ENCODE results near the gene ZFAND3.

ZFAND3 gene

DNA sequence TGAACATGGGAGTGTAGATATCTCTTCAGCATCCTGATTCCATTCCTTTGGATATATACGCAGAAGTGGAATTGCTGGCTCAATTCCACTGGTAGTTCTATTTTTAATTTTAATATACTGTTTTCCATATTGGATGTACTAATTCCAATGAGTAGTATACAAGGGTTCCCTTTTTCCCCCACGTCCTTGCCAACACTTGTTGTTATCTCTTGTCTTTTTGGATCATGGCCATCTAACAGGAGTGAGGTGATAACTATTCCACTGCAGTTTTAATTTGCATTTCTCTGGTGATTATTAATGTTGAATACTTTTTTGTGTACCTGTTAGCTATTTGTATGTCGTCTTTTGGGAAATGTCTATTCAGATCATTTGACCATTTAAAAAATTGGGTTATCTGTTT is 91.5 kb downstream of the ZFAND3 start:
- no peak for TF ChIP-seq EZH2 (IDR thresholded peaks at IDR 0.05; ENCODE audit: borderline replicate concordance, low read length)
- TF ChIP-seq, protein P1, sequence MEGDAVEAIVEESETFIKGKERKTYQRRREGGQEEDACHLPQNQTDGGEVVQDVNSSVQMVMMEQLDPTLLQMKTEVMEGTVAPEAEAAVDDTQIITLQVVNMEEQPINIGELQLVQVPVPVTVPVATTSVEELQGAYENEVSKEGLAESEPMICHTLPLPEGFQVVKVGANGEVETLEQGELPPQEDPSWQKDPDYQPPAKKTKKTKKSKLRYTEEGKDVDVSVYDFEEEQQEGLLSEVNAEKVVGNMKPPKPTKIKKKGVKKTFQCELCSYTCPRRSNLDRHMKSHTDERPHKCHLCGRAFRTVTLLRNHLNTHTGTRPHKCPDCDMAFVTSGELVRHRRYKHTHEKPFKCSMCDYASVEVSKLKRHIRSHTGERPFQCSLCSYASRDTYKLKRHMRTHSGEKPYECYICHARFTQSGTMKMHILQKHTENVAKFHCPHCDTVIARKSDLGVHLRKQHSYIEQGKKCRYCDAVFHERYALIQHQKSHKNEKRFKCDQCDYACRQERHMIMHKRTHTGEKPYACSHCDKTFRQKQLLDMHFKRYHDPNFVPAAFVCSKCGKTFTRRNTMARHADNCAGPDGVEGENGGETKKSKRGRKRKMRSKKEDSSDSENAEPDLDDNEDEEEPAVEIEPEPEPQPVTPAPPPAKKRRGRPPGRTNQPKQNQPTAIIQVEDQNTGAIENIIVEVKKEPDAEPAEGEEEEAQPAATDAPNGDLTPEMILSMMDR (IDR thresholded peaks at IDR 0.05; ENCODE audit: low read length): no peak
- Histone ChIP-seq H3F3A (ENCODE audit: insufficient read depth, low read length) (no peaks in the 10 kb centered on the region), H3K4me2 (ENCODE audit: low read length) (no peak overlapping the region), H3K9me2 (ENCODE audit: low read depth, low read length) (no peaks in the 10 kb centered on the region), H3K4me1 (ENCODE audit: insufficient read depth, low read length, severe bottlenecking) (no peaks in the 10 kb centered on the region), H3K9ac (ENCODE audit: low read length) (no peak overlapping the region), H3K4me3 (ENCODE audit: low read depth, low read length, poor library complexity, severe bottlenecking) (no peak overlapping the region), H3K27ac (ENCODE audit: low read depth, low read length, poor library complexity, severe bottlenecking) (no peak overlapping the region), H3K27me3 (ENCODE audit: insufficient read depth, low read length) (no peaks in the 10 kb centered on the region), H4K20me1 (ENCODE audit: insufficient read depth, low read length) (no peaks in the 10 kb centered on the region), H3K79me2 (ENCODE audit: insufficient read depth, low read length) (no peaks in the 10 kb centered on the region), H2AFZ (ENCODE audit: low read length) (no peak overlapping the region), H3K36me3 (ENCODE audit: insufficient read depth, low read length) (no peaks in the 10 kb centered on the region), H3K9me3 (ENCODE audit: low read length) (no peaks in the 10 kb centered on the region)

DNA sequence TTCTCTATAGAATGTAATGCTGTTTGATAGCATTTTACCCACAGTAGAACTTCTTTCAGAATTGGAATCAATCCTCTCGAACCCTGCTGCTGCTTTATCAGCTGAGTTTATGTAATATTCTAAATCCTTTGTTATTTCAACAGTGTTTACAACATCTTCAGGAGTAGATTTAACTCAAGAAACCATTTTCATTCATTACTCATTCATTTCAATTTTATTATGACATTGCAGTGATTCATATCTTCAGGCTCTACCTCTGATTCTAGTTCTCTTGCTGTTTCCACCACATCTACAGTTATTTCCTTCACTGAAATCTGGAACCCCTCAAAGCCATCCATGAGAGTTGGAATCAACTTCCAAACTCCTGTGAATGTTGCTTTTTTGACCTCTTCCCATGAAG is 93.7 kb downstream of the ZFAND3 start:
- H3K36me3 ChIP-seq (ENCODE audit: insufficient read depth, low read length): no peaks in the 10 kb centered on the region
- H4K20me1 ChIP-seq (ENCODE audit: insufficient read depth, low read length): no peaks in the 10 kb centered on the region
- H3K4me1 ChIP-seq (ENCODE audit: insufficient read depth, low read length, severe bottlenecking): no peaks in the 10 kb centered on the region
- H3F3A ChIP-seq (ENCODE audit: insufficient read depth, low read length): no peaks in the 10 kb centered on the region
- H3K79me2 ChIP-seq (ENCODE audit: insufficient read depth, low read length): no peaks in the 10 kb centered on the region
- no peak overlapping the region for H3K9ac ChIP-seq (ENCODE audit: low read length)
- H3K27ac ChIP-seq (ENCODE audit: low read depth, low read length, poor library complexity, severe bottlenecking): no peak overlapping the region
- H3K9me2 ChIP-seq (ENCODE audit: low read depth, low read length): no peaks in the 10 kb centered on the region
- no peak overlapping the region for H3K4me3 ChIP-seq (ENCODE audit: low read depth, low read length, poor library complexity, severe bottlenecking)
- no peaks in the 10 kb centered on the region for H3K27me3 ChIP-seq (ENCODE audit: insufficient read depth, low read length)
- no peaks in the 10 kb centered on the region for H3K9me3 ChIP-seq (ENCODE audit: low read length)
- H3K4me2 ChIP-seq (ENCODE audit: low read length): no peak overlapping the region
- no peak for TF ChIP-seq EZH2 (IDR thresholded peaks at IDR 0.05; ENCODE audit: borderline replicate concordance, low read length)
- TF ChIP-seq, protein P1 (IDR thresholded peaks at IDR 0.05; ENCODE audit: low read length): no peak
- no peak overlapping the region for H2AFZ ChIP-seq (ENCODE audit: low read length)

DNA sequence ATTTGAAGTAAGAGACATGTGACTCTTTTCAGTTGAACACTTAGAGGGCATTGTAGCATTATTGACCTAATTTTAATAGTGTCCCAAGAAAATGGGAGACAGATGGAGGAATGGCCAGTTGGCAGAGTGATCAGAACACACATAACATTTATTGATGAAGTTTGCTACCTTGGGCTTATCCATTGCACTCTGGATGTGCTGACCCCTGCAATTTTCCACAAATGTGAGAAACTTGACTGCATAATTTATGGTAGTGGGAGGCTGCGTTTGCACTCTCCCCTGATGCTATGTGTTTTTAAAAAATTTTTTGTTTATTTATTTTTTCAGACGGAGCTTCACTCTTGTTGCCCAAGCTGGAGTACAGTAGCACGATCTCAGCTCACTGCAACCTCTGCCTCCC is 95.9 kb downstream of the ZFAND3 start:
- Histone ChIP-seq H3K4me2 (ENCODE audit: low read length) (no peak overlapping the region), H3K27ac (ENCODE audit: low read depth, low read length, poor library complexity, severe bottlenecking) (no peak overlapping the region), H2AFZ (ENCODE audit: low read length) (no peak overlapping the region), H3K36me3 (ENCODE audit: insufficient read depth, low read length) (no peaks in the 10 kb centered on the region), H3K27me3 (ENCODE audit: insufficient read depth, low read length) (no peaks in the 10 kb centered on the region), H3K9me3 (ENCODE audit: low read length) (no peaks in the 10 kb centered on the region), H3K9ac (ENCODE audit: low read length) (no peak overlapping the region), H3K79me2 (ENCODE audit: insufficient read depth, low read length) (no peaks in the 10 kb centered on the region), H3K9me2 (ENCODE audit: low read depth, low read length) (no peaks in the 10 kb centered on the region), H4K20me1 (ENCODE audit: insufficient read depth, low read length) (no peaks in the 10 kb centered on the region), H3F3A (ENCODE audit: insufficient read depth, low read length) (no peaks in the 10 kb centered on the region), H3K4me3 (ENCODE audit: low read depth, low read length, poor library complexity, severe bottlenecking) (no peak overlapping the region), H3K4me1 (ENCODE audit: insufficient read depth, low read length, severe bottlenecking) (no peaks in the 10 kb centered on the region)
- no peak for TF ChIP-seq EZH2 (IDR thresholded peaks at IDR 0.05; ENCODE audit: borderline replicate concordance, low read length)
- TF ChIP-seq, protein P1 (IDR thresholded peaks at IDR 0.05; ENCODE audit: low read length): no peak

All from OCI-LY1 (cell line).